Nephron (organoid): ENCODE measurements around the gene ZNF516.

Source experiments
- H3K27ac Mint-ChIP-seq, 3 experiments: 2 replicates each; pipeline ENCODE4 v1.8.0; 2020; ENCODE audit warnings: mixed read lengths in 3 of 3, mild to moderate bottlenecking in 2 of 3, moderate library complexity in 1 of 3
- H3K27me3 Mint-ChIP-seq: 2 replicates; pipeline ENCODE4 v1.8.0; 2021; ENCODE audit warnings: low read depth, mild to moderate bottlenecking, moderate library complexity, mixed read lengths
- H3K36me3 Mint-ChIP-seq: 2 replicates; pipeline ENCODE4 v1.8.0; 2020; ENCODE audit warnings: low read depth, mixed read lengths
- H3K4me1 Mint-ChIP-seq: 2 replicates; pipeline ENCODE4 v1.8.0; 2020; ENCODE audit warnings: mixed read lengths
- H3K4me3 Mint-ChIP-seq, 3 experiments: 2 replicates each; pipeline ENCODE4 v1.8.0; 2020; ENCODE audit warnings: mild to moderate bottlenecking in 3 of 3, mixed read lengths in 3 of 3, moderate library complexity in 2 of 3
- H3K9me3 Mint-ChIP-seq: 2 replicates; pipeline ENCODE4 v1.8.0; 2020; ENCODE audit warnings: mixed read lengths
- TF ChIP-seq, protein P1 (sequence below), 3 experiments: fragments of 200-600 bp; sonication (generic); IDR thresholded peaks; one replicate each; pipeline ENCODE4 v1.5.0; 2021; ENCODE audit warnings: antibody characterized with exemption in 3 of 3; ENCODE audit not compliant: unreplicated experiment in 3 of 3

Gene ZNF516

GRCh38 chr18:76335859-76336640, 159.0 kb downstream of the ZNF516 start:
- Mint-ChIP-seq H3K4me3 (no peak overlapping the region), H3K9me3 (peaks cover 36% of the 10 kb centered on the region), H3K27ac (no peak overlapping the region), H3K4me1 (no peaks in the 10 kb centered on the region), H3K27me3 (peaks cover 3% of the 10 kb centered on the region), H3K36me3 (peaks cover 6% of the 10 kb centered on the region)
- TF ChIP-seq, protein P1, sequence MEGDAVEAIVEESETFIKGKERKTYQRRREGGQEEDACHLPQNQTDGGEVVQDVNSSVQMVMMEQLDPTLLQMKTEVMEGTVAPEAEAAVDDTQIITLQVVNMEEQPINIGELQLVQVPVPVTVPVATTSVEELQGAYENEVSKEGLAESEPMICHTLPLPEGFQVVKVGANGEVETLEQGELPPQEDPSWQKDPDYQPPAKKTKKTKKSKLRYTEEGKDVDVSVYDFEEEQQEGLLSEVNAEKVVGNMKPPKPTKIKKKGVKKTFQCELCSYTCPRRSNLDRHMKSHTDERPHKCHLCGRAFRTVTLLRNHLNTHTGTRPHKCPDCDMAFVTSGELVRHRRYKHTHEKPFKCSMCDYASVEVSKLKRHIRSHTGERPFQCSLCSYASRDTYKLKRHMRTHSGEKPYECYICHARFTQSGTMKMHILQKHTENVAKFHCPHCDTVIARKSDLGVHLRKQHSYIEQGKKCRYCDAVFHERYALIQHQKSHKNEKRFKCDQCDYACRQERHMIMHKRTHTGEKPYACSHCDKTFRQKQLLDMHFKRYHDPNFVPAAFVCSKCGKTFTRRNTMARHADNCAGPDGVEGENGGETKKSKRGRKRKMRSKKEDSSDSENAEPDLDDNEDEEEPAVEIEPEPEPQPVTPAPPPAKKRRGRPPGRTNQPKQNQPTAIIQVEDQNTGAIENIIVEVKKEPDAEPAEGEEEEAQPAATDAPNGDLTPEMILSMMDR (IDR thresholded peaks at IDR 0.05; ENCODE audit: unreplicated experiment in 3 of 3) = no peak

DNA sequence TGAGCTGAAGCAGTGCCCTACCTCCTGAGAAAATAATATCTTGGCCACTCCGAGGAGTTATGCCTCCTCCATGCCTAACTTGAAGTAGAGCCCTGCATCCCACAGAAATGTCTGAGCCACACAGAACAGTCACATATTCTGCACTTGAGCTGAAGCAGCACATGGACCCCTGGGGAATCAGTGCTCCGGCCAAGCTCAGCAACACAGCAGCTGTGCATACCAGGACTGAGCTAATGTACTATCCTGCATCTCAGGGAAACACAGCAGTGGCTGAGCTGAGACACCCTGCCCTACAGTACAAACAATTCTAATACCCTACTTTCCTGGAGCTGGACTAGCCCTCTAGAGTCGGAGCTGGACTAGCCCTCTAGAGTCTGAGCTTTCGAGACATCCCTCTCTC, 166.9 kb downstream of the ZNF516 start:
- Mint-ChIP-seq H3K4me3 (no peak overlapping the region), H3K9me3 (peaks cover 33% of the 10 kb centered on the region), H3K36me3 (no peaks in the 10 kb centered on the region), H3K27ac (peak overlapping the region in 2 of 3 experiments; percentile 24 to 65), H3K4me1 (peaks cover 6% of the 10 kb centered on the region), H3K27me3 (no peaks in the 10 kb centered on the region)
- TF ChIP-seq, protein P1 (IDR thresholded peaks at IDR 0.05; ENCODE audit: unreplicated experiment in 3 of 3) = no peak

GRCh38 chr18:76323891-76324290, 171.2 kb downstream of the ZNF516 start:
- Mint-ChIP-seq H3K36me3 (no peaks in the 10 kb centered on the region), H3K4me3 (no peak overlapping the region)

DNA sequence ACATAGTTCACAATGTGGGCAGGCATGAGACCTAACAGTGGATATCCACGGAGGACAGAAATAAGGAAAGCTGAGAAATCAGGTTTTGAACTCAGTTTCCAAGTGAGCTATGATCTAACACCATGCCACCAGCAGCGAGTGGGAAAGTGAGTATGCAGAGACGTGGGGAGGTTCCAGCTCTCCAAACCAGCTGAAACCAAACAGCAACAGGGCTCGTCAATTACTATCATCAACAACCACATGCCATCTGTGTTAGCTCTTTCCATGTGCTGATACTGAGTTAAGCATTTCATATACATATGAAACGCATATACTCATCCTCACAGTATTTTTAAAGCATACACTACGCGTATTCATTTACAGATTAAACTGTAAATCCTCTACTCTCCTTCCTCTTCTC, 172.4 kb downstream of the ZNF516 start:
- no peaks in the 10 kb centered on the region for H3K36me3 Mint-ChIP-seq
- H3K4me3 Mint-ChIP-seq = no peak overlapping the region
- H3K9me3 Mint-ChIP-seq = no peaks in the 10 kb centered on the region
- no peaks in the 10 kb centered on the region for H3K4me1 Mint-ChIP-seq
- H3K27me3 Mint-ChIP-seq = no peaks in the 10 kb centered on the region
- TF ChIP-seq, protein P1 (IDR thresholded peaks at IDR 0.05; ENCODE audit: unreplicated experiment in 3 of 3) = no peak
- no peak overlapping the region for H3K27ac Mint-ChIP-seq

More at GRCh38 chr18:76323891-76324290, 171.2 kb downstream of the ZNF516 start:
- TF ChIP-seq, protein P1 (IDR thresholded peaks at IDR 0.05; ENCODE audit: unreplicated experiment in 3 of 3) = no peak
- Mint-ChIP-seq H3K9me3 (peaks cover 3% of the 10 kb centered on the region), H3K4me1 (peaks cover 6% of the 10 kb centered on the region), H3K27me3 (no peaks in the 10 kb centered on the region), H3K27ac (no peak overlapping the region)

DNA sequence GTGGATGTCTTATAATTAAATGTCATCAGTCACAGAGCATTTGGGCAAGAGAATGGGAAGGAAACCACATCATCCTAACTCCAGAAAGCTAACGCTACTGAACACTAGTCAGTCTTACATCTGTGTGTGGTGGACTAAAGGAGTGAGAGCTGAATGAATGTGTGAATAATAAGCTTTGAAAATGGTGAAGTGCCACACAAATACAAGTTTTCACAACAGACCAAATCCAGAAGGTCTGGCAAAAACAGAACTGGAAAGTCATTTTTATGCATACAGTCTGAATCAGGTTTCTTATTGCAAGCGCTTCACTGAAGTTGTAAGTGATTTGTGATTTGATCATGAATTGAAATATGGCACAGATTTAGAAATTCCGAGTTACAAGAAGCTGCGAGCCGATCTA, 175.7 kb downstream of the ZNF516 start:
- H3K9me3 Mint-ChIP-seq = no peaks in the 10 kb centered on the region
- no peaks in the 10 kb centered on the region for H3K27me3 Mint-ChIP-seq
- no peaks in the 10 kb centered on the region for H3K36me3 Mint-ChIP-seq
- H3K4me3 Mint-ChIP-seq = no peak overlapping the region
- TF ChIP-seq, protein P1 (IDR thresholded peaks at IDR 0.05; ENCODE audit: unreplicated experiment in 3 of 3) = no peak
- H3K27ac Mint-ChIP-seq = no peak overlapping the region
- peaks cover 23% of the 10 kb centered on the region for H3K4me1 Mint-ChIP-seq

GRCh38 chr18:76318607-76319006, 176.4 kb downstream of the ZNF516 start:
- H3K9me3 Mint-ChIP-seq = no peaks in the 10 kb centered on the region
- no peaks in the 10 kb centered on the region for H3K36me3 Mint-ChIP-seq
- H3K27me3 Mint-ChIP-seq = no peaks in the 10 kb centered on the region
- TF ChIP-seq, protein P1 (IDR thresholded peaks at IDR 0.05; ENCODE audit: unreplicated experiment in 3 of 3) = no peak
- no peak overlapping the region for H3K4me3 Mint-ChIP-seq
- H3K4me1 Mint-ChIP-seq = peaks cover 29% of the 10 kb centered on the region
- H3K27ac Mint-ChIP-seq = no peak overlapping the region
